ENCODE data around the gene DHX34. TPM values are rescaled to one million over a fixed set of nuclear protein-coding genes. Genes with fewer than 3 reads are reported as not detected.
A peak's percentile ranks its signal among the peaks of the same experiment; 100 is the strongest.
"Not testable (repeated sequence)": the region's sequence is repeated elsewhere in the genome, so short reads cannot be mapped to it uniquely, and the experiment has no call there.

Gene DHX34
- total RNA-seq, 2 donors from 2014 or later, result 5.9 to 6.8 TPM

DNA sequence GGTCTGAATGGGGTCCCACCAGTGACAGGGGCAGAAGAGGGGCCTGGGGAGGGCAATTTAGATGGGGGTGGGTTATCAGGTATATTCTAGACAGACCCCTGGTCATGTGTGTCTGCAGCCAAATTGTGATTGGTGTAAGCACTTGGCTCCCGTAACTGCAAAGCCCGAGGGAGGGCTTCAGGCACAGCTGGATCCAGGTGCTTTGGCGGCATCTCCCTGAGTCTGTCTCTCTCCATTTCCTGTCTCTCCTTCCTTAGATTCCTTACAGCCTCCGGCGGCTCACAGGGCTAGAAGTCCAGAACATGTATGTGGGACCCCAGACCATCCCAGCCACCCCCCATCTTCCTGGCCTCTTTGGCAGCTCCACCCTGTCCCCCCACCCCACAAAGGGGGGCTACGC lies 31.4 kb downstream of the DHX34 start:
- intact Hi-C loops (cut with DNase I), result no loop called here
- no peak for ATAC-seq
- no peak for DNase-seq

DNA sequence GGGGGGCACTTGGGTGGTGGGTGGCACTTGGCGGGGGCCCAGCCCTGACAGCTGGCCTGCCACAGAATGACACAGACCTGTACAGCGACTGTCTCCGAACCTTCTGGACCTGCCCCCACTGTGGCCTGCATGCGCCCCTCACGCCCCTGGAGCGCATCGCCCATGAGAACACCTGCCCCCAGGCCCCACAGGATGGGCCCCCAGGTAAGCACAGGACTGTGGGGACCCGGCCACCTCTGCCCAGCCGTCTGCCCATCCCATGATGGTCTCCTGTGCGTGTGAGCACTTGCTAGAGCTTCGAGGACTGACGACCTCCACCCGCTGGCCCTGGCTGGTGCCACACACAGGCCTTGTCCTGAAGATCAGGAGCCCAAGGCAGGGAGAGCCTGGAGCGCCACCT lies 32.0 kb downstream of the DHX34 start:
- ATAC-seq (no peak), DNase-seq (no peak)
- intact Hi-C loops (cut with DNase I), result no loop called here

DNA sequence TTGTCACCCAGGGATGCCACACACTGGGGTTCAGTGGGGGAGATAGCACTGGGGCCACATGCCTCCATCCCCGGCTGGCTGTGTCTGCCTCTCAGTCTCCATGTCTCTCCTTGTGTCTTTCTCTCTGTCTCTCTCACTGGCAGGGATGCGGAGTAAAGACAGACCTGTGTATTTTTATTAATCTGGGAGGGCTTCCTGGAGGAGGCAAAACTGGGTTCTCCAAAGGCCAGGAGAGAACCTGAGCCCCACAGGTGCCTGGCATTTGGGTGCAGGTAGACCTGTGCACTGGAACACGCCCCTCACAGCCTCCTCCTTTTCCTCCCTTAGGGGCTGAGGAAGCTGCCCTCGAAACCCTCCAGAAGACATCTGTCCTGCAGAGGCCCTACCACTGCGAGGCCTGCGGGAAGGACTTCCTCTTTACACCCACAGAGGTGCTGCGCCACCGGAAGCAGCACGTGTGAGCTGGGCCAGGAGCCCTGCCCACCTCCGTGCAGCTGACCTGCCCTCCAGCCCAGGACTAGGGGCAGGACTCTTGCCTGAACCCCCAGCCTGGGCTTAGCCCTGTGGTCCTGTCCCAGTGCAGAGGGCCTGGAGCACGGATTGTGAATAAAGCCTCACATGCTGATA lies 32.7 kb downstream of the DHX34 start:
- ATAC-seq (no peak), DNase-seq (no peak)
- intact Hi-C loops (cut with DNase I), result no loop called here

DNA sequence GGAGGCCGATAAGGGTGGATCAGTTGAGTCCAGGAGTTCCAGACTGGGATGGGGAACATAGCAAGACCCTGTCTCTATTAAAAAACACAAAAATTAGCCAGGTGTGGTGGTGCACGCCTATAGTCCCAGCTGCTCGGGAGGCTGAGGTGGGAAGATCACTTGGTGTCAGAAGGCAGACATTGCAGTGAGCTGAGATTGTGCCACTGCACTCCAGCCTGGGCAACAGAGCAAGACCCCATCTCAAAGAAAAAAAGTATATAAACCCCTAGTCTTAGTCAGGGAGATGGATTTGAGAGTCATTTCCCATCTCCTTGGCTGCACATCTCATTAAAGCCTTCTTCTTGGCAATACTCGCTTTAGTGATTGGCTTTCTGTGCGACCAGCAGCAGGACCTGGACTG lies 34.8 kb downstream of the DHX34 start:
- intact Hi-C loops (cut with DNase I); ATAC-seq; DNase-seq: not testable (repeated sequence)

DNA sequence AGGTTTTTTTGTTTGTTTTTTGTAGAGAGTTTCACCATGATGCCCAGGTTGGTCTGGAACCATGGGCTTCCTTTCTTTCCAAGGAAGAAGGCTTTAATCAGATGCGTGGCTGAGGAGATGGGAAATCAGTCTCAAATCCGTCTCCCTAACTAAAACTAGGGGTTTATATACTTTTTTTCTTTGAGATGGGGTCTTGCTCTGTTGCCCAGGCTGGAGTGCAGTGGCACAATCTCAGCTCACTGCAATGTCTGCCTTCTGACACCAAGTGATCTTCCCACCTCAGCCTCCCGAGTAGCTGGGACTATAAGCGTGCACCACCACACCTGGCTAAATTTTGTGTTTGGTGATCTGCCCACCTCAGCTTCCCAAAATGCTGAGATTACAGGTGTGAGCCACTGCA lies 35.4 kb downstream of the DHX34 start:
- DNase-seq; ATAC-seq; intact Hi-C loops (cut with DNase I): not testable (repeated sequence)

DNA sequence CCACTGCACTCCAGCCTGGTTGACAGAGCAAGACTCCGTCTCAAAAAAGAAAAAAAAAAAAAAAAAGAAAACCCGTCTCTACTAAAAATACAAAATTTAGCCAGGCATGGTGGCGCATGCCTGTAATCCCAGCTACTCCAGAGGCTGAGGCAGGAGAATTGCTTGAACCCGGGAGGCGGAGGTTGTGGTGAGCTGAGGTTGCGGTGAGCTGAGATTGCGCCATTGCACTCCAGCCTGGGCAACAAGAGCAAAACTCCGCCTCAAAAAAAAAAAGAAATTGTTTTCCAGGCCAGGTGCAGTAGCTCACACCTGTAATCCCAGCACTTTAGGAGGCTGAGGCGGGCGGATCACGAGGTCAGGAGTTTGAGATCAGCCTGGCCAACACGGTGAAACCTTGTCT lies 37.5 kb downstream of the DHX34 start:
- ATAC-seq; DNase-seq; intact Hi-C loops (cut with DNase I): not testable (repeated sequence)

DNA sequence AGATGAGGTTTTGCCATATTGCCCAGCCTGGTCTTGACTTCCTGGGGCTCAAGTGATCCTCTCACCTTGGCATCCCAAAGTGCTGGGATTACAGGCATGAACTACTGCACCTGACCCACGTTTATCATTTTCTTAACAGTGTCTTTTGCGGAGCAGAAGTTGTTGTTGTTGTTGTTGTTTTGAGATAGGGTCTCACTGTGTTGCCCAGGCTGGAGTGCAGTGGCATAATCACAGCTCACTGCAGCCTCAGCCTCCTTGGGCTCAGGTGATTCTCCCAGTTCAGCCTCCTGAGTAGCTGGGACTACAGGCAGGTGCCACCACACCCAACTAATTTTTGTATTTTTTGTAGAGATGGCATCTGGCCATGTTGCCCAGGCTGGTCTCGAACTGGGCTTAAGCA lies 38.5 kb downstream of the DHX34 start:
- DNase-seq; intact Hi-C loops (cut with DNase I); ATAC-seq: not testable (repeated sequence)

DNA sequence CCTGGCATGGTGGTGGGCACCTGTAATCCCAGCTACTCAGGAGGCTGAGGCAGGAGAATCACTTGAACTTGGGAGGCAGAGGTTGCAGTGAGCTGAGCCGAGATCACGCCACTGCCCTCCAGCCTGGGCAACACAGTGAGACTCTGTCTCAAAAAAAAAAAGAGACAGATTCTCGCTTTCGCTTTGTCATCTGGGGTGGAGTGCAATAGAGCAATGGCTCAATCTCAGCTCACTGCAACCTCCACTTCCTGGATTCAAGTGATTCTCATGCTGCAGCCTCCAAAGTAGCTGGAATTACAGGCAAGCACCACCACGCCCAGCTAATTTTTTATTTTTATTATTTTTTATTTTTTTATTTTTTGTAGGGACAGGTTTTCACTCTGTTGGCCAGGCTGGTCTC lies 39.6 kb downstream of the DHX34 start:
- peak in 1 of 2 donors; percentile 23 for ATAC-seq
- DNase-seq; intact Hi-C loops (cut with DNase I): not testable (repeated sequence)

DNA sequence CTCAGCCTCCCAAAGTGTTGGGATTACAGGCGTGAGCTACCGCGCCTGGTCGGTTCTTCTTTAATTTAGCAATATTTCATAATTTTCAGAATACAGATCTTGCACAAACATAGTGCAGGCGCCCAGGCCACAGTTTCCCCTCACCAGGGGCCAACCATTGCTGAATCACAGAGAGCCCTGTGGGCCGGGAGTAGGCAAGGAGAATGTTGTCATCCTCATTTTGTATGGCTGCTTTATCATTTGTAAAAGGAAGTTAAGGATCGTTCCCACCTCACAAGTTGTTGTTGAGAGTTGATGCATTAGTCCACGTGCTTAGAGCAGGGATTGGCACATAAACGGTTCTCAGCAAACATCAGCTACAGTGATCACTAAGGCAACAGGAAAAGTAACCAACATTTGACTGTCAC lies 40.0 kb downstream of the DHX34 start:
- intact Hi-C loops (cut with DNase I), result no loop called here
- ATAC-seq, result peak in 1 of 2 donors; percentile 53
- no peak for DNase-seq

DNA sequence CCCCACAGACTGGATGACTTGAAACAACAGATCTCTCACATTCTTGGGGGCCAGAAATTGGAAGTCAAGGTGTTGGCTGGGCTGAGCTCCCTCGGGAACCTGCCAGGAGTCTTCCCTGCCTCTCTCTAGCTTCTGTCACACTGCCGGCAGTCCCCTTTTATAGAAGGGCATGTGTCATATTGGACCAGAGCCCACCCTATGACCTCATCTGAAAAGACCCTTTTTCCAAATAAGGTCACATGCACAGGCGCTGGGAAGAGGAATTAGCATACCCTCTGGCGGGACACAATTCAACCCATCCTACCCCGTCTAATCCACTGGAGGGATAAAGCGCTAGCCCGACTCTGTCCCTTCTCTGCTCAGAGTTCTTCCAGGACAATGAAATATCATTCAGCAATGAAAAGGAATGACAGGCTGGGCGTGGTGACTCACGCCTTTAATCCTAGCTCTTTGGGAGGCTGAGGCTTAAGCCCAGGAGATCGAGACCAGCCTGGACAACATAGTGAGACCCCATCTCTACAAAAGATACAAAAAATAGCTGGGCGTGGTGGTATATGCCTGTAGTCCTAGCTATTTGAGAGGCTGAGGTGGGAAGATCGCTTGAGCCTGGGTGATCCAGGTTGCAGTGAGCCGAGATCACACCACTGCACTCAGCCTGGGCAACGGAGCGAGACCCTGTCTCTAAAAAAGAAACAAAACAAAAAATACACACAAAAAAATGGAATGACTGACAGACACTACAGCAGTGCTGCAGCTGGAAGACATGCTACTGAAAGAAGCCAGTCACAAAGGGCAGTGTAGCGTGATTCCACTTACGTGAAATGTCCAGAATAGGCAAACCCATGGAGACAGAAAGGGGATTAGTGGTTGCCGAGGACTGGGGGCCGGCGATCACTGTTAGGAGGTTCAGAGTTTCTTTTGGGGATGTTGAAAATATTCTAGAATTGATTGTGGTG lies 41.7 kb downstream of the DHX34 start:
- intact Hi-C loops (cut with DNase I), result loop anchor here (2.0 to 5.0 kb wide), 2 partner anchors 94 kb away; no protein-coding TSS in a partner anchor
- ATAC-seq (no peak), DNase-seq (no peak)

DNA sequence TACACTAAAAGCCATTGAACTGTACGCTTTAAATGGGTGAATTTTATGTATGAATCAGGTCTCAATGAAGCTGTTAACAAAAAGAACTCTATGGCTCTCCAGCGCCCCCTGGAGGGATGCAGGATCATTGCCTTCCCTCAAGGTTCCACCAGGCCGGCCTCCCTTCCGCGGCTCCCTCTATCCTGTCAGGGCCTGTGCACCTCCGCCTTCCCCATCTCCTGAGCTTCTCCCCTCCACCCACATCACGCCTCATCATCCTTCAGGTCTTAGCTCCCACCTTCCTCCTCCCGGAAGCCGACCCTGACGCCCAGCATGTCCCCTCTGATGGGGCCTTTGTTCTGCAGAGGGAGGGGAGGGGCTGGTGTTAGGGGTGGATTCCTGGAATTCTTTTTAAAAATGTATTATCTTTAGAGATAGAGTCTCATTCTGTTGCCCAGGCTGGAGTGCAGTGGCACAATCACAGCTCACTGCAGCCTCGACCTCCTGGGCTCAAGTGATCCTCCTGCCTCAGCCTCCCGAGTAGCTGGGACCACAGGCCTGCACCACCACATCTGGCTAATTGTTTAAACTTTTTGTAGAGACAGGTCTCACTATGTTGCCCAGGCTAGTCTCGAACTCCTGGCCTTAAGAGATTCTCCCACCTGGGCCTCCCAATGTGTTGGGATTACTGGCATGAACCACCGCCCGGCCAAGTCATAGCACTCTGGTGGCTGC lies 42.6 kb downstream of the DHX34 start:
- peak; percentile 57 to 78 for ATAC-seq
- peak; percentile 75 for DNase-seq
- intact Hi-C loops (cut with DNase I), result loop anchor here (2.0 to 5.0 kb wide), 2 partner anchors 94 to 95 kb away; no protein-coding TSS in a partner anchor

DNA sequence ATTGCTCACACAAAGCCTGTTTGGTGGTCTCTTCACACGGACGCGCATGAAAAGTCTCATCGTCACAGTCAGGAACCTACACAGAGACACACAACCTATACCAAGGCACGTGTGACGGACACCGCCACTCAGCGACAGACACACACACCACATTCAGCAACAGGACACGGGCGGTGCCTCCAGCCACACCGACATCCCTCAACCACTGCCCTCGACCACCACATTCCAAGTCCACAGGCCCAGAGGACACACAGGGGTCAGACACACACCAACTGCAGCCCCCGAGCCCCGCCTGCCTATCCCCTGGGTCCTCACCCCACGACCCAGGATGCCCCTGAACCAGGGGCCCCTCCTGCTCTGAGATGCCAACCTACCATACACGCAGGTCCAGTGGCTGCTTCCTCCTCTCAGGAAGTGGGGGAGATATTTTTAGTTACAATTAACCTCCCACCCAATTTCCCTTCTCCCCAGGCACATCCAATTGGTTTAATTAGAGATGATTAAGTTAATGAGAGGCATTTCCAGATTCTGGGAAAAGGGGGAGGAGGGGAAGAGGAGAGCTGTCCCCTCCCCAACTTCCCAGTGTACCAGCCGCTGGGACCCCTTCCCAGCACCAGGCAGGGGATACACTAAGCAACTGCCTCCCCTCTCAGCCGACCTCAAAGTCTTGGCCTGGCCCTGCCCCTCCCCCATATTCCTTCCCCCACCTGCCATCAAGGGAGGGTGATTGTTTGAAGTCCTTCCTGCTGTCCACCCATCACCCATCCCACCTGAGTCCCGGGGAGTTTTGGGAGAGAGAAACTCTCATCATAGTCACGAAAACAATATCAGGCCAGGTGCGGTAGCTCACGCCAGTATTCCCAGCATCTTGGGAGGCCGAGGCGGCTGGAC lies 49.8 kb downstream of the DHX34 start:
- intact Hi-C loops (cut with DNase I), result no loop called here
- ATAC-seq, result no peak
- no peak for DNase-seq

DNA sequence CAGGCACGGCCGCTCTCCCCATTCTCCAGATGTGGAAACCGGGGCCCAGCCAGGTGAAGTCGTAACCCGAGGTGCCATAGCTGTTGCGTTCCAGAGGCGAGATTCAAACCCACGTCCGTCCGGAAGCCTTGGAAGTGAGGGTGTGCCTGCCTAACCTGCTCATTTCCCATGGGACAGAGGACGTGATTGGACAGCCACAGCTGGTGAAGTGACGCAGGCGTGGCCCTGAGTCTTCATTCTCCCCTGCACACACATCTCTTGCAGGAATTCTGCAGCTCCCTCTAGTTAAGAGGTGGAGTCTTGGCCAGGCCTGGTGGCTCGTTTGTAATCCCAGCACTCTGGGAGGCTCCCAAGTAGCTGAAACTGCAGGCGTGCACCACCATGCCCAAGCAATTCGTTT lies 53.4 kb downstream of the DHX34 start:
- no peak for ATAC-seq
- no peak for DNase-seq
- intact Hi-C loops (cut with DNase I), result no loop called here

DNA sequence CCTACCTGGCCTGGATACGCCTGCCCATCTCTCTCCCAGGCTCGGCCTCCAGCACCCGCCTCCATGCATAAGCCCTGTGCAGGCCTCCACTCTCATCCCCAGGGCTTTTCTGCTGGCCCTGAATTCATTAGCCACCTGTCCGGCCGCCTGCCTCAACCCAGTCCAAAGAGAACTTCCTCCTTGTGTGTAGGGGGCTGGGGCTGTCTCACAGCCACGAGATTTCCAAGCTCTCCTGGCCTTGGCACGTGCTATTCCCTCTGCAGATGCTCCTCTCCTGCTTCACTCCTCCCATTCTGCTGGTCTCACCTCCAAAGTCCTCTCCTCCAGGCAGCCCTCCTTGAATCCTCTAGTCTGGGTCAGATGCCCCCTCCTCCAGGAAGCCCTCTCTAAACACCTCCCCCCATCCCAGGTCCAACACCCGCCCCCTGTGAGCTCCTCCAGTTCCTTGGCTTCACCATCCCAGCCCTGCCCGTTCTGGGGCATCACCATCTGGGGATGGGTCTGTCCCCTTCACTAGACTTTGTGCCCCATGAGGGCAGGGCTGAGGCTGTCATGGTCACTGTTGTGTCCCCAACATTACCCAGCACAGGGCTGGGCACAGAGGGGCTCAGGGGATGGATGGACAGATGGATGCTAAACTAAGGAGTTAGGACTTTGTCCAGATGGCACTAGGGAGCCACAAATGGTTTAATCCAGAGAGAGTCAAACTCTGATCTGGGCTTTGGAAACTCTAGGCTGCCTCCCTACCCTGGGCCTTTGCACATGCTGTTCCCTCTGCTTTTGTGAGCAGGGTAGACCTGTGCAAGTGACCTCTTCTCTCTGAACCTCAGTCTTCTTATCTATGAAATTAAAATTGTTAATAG lies 55.5 kb downstream of the DHX34 start:
- intact Hi-C loops (cut with DNase I), result no loop called here
- no peak for ATAC-seq

DNA sequence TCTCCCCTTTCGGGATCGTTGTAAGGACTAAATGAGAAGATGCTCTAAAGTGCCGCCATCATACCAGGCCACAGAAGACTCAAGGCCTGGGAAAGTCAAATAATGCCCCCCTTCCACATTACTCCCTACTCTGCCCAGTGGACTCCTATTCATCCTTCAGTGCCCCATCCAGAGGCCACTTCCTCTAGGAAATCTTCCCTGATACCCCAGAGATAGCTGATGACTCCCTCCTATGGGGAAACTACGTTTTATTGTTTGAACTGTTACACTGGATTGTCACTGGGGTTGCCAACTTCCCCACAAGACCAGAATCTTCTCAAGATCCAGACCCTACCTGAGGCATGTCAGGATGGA lies 56.1 kb downstream of the DHX34 start:
- ATAC-seq, result no peak
- no peak for DNase-seq

More for the DNA sequence above, 55.5 kb downstream of the DHX34 start:
- DNase-seq, result no peak

DNA sequence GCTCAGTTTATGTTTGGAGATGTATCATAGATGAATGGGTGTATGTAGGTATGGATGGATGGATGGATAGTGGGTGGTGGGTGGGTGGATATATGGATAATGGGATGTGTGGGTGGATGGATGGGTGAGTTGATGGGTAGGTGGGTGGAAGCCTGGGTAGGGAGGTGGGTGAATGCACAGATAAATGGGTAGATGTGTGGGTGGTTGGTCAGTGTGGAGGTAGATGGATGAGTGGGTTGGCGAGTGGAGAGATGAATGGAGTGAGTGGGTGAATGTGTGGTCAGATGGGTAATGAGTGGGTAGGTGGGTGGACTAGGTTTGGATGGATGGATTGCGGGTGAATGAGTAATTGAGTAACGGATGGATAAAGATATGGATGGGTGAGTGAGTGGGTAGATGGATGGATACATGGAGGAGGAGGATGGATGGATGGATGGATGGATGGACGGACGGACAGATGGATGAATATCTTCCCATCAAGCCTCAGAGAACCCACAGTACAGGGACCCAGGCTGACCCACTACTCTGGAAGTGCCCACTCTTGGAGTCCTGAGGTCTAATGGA lies 56.8 kb downstream of the DHX34 start:
- ATAC-seq, result no peak
- intact Hi-C loops (cut with DNase I), result no loop called here

More for the DNA sequence above, 56.1 kb downstream of the DHX34 start:
- intact Hi-C loops (cut with DNase I), result no loop called here

DNA sequence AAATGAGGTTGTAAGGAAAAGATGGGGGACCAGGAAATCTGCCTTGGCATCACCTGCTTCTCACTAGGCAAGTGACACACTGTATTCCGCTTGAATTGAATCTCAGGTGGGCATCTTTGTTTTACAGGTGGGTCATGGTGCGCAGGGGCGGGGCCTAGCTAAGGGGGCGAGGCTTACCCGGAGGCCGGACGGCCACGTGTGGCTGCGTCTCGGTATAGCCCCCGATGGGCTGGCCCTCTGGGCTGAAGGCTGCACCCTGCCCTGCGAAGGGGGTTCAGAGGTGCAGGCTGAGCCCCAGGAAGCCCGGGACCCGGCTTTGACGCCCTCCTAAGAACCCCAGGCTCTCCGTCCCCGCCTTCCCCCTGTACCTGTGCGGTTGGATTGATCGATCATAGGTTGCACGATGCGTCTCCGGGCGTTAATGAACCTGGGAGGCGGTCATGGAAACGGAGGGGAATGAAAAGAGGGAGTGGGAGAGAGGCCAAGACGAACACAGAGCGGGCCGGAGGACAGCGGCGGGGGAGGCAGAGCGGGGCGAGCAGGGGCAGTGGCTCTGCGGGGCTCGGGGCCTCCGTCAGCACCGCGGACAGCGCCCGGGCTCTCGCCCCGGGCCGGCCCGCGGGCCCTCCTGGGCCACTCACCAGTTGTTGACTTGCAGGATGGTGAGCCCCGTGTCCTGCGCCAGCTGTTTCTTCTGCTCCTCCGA lies 57.7 kb downstream of the DHX34 start:
- ATAC-seq (peak in 1 of 2 donors; percentile 46), DNase-seq (no peak)
- intact Hi-C loops (cut with DNase I), result no loop called here

More for the DNA sequence above, 56.8 kb downstream of the DHX34 start:
- no peak for DNase-seq
